Osteoblast (primary cell): Measurements from ENCODE around the gene KRTDAP. TPM values are rescaled to one million over a fixed set of nuclear protein-coding genes. Genes with fewer than 3 reads are reported as not detected.

Experiments
- DNase-seq: peaks from one replicate; pipeline ENCODE4 v3.0.0; 2011; ENCODE audit warnings: low spot score, mixed read lengths; ENCODE audit not compliant: insufficient read length; ENCODE audit errors: missing footprints
- H2AFZ ChIP-seq: 2 replicates; pipeline ENCODE4 v1.6.0; 2011; ENCODE audit warnings: mild to moderate bottlenecking, low read length
- H3K27ac ChIP-seq: 2 replicates; pipeline ENCODE4 v1.5.1; 2011; ENCODE audit warnings: mild to moderate bottlenecking, low read depth, low read length, moderate library complexity
- H3K27me3 ChIP-seq: 2 replicates; pipeline ENCODE4 v1.6.0; 2012; ENCODE audit warnings: mild to moderate bottlenecking, control low read depth, inconsistent platforms, low read length, moderate library complexity; ENCODE audit not compliant: insufficient read depth
- H3K36me3 ChIP-seq: 2 replicates; pipeline ENCODE4 v1.5.1; 2011; ENCODE audit warnings: mild to moderate bottlenecking, low read length, control low read depth, moderate library complexity; ENCODE audit not compliant: insufficient read depth
- H3K4me1 ChIP-seq: 2 replicates; pipeline ENCODE4 v1.5.1; 2011; ENCODE audit warnings: mild to moderate bottlenecking, low read length, control low read depth, moderate library complexity; ENCODE audit not compliant: insufficient read depth
- H3K4me2 ChIP-seq: 2 replicates; pipeline ENCODE4 v1.6.0; 2011; ENCODE audit warnings: mild to moderate bottlenecking, low read length; ENCODE audit not compliant: insufficient read depth
- H3K4me3 ChIP-seq: fragments of 200-600 bp; sonication (generic); 3 replicates; pipeline ENCODE4 v1.5.1; 2012; ENCODE audit warnings: mild to moderate bottlenecking, low read length, inconsistent platforms; ENCODE audit not compliant: insufficient read depth
- H3K79me2 ChIP-seq: 2 replicates; pipeline ENCODE4 v1.6.0; 2012; ENCODE audit warnings: mild to moderate bottlenecking, low read length, control low read depth, inconsistent platforms; ENCODE audit not compliant: insufficient read depth
- H3K9me3 ChIP-seq: 2 replicates; pipeline ENCODE4 v1.5.1; 2011; ENCODE audit warnings: low read depth, low read length, control low read depth
- H4K20me1 ChIP-seq: 2 replicates; pipeline ENCODE4 v1.6.0; 2012; ENCODE audit warnings: mild to moderate bottlenecking, low read length, control low read depth; ENCODE audit not compliant: insufficient read depth
- CTCF ChIP-seq: IDR thresholded peaks from 2 replicates; pipeline ENCODE4 v1.5.1; 2011; ENCODE audit warnings: mild to moderate bottlenecking, low read depth, low read length, moderate library complexity; ENCODE audit errors: extremely low read depth
- total RNA-seq: library from RNA; depleted of rRNA; stranded (reverse); fragments of >200 nt; gene quantifications from 2 replicates; pipeline ENCODE4 v1.2.3, GENCODE V29; 2012

Gene KRTDAP
- total RNA-seq, 1 donor = not detected

GRCh38 chr19:35459414-35460082 is 30.7 kb downstream of the KRTDAP start:
- Histone ChIP-seq H4K20me1 (no peaks in the 10 kb centered on the region), H3K36me3 (no peaks in the 10 kb centered on the region), H3K9me3 (no peaks in the 10 kb centered on the region), H3K4me2 (no peak overlapping the region), H3K79me2 (no peaks in the 10 kb centered on the region), H3K27ac (no peak overlapping the region), H2AFZ (no peak overlapping the region), H3K4me3 (no peak overlapping the region), H3K27me3 (no peaks in the 10 kb centered on the region), H3K4me1 (no peaks in the 10 kb centered on the region)
- TF ChIP-seq CTCF = no peak
- DNase-seq = no peak

- no peak for DNase-seq
- H3K27ac ChIP-seq = no peak overlapping the region
- no peak overlapping the region for H3K4me3 ChIP-seq
- no peak overlapping the region for H2AFZ ChIP-seq
- no peak for TF ChIP-seq CTCF
- H3K27me3 ChIP-seq = no peaks in the 10 kb centered on the region
- H4K20me1 ChIP-seq = no peaks in the 10 kb centered on the region
- H3K79me2 ChIP-seq = no peaks in the 10 kb centered on the region
- no peaks in the 10 kb centered on the region for H3K9me3 ChIP-seq
- no peak overlapping the region for H3K4me2 ChIP-seq
- no peaks in the 10 kb centered on the region for H3K4me1 ChIP-seq
- no peaks in the 10 kb centered on the region for H3K36me3 ChIP-seq
Measured at GRCh38 chr19:35458731-35459391, 31.4 kb downstream of the KRTDAP start.

- TF ChIP-seq CTCF = no peak
Measured at GRCh38 chr19:35458192-35458591, 32.1 kb downstream of the KRTDAP start.

GRCh38 chr19:35457173-35457572 is 33.1 kb downstream of the KRTDAP start:
- Histone ChIP-seq H3K4me1 (no peaks in the 10 kb centered on the region), H4K20me1 (no peaks in the 10 kb centered on the region), H3K27me3 (no peaks in the 10 kb centered on the region), H3K9me3 (no peaks in the 10 kb centered on the region), H2AFZ (no peak overlapping the region), H3K4me3 (no peak overlapping the region), H3K27ac (no peak overlapping the region), H3K79me2 (no peaks in the 10 kb centered on the region), H3K36me3 (no peaks in the 10 kb centered on the region), H3K4me2 (no peak overlapping the region)
- no peak for TF ChIP-seq CTCF
- no peak for DNase-seq

More at GRCh38 chr19:35458192-35458591, 32.1 kb downstream of the KRTDAP start:
- no peak for DNase-seq
- Histone ChIP-seq H3K4me3 (no peak overlapping the region), H4K20me1 (no peaks in the 10 kb centered on the region), H3K9me3 (no peaks in the 10 kb centered on the region), H3K36me3 (no peaks in the 10 kb centered on the region), H3K27me3 (no peaks in the 10 kb centered on the region), H2AFZ (no peak overlapping the region), H3K4me1 (no peaks in the 10 kb centered on the region), H3K27ac (no peak overlapping the region), H3K4me2 (no peak overlapping the region), H3K79me2 (no peaks in the 10 kb centered on the region)
